Stomach (tissue), 4 donors: ENCODE results near the gene CIAO3.

Source experiments
- EP300 ChIP-seq: sonication (generic); formaldehyde crosslinking; IDR thresholded peaks from one replicate; pipeline ENCODE4 v1.6.1; 2017; ENCODE audit warnings: antibody characterized with exemption
- TF ChIP-seq, protein P1 (sequence below), 7 experiments: fragments of 450-650 bp in 4 of 7; fragments of 200-600 bp in 3 of 7; sonication (generic) in 3 of 7; IDR thresholded peaks; one replicate each; pipeline ENCODE4 v1.5.1; 2016 to 2019; ENCODE audit warnings: antibody characterized with exemption in 7 of 7, control low read depth in 2 of 7, mild to moderate bottlenecking in 1 of 7

DNA sequence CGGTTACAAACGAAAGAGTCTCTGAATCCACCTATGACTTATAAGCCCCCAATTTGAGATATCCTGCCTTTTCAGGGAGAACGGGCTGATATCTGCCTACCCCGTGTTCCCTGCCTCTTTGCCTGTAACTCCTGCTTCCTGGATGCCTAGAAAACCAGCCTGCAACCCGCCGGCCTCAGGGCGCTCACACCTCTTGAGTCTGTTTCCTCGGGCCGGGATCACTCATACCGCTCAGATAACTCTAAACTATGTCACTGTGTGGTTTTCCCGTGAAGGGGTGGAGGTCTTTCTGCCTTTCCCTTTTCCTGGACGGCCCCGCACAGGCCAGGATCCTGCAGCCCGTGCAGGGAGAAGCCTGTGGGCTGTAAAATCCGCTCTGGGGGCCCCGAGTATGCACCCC lies 37.0 kb upstream of the CIAO3 start:
- TF ChIP-seq, protein P1, sequence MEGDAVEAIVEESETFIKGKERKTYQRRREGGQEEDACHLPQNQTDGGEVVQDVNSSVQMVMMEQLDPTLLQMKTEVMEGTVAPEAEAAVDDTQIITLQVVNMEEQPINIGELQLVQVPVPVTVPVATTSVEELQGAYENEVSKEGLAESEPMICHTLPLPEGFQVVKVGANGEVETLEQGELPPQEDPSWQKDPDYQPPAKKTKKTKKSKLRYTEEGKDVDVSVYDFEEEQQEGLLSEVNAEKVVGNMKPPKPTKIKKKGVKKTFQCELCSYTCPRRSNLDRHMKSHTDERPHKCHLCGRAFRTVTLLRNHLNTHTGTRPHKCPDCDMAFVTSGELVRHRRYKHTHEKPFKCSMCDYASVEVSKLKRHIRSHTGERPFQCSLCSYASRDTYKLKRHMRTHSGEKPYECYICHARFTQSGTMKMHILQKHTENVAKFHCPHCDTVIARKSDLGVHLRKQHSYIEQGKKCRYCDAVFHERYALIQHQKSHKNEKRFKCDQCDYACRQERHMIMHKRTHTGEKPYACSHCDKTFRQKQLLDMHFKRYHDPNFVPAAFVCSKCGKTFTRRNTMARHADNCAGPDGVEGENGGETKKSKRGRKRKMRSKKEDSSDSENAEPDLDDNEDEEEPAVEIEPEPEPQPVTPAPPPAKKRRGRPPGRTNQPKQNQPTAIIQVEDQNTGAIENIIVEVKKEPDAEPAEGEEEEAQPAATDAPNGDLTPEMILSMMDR (IDR thresholded peaks at IDR 0.05), result no peak
- no peak for TF ChIP-seq EP300
